Activated CD8-positive, alpha-beta T cell treated with anti-CD3 and anti-CD28 coated beads for 36 hours (primary cell): ENCODE results near the gene WHAMM. TPM values are rescaled to one million over a fixed set of nuclear protein-coding genes. Genes with fewer than 3 reads are reported as not detected.

Experiments used
- ATAC-seq: fragments of 200-7000 bp; cut with Tn5 transposase; one replicate; pipeline ENCODE4 v1.10.0; 2021; ENCODE audit warnings: mild to moderate bottlenecking, moderate library complexity
- CTCF ChIA-PET: fragments of 350-600 bp; sonication (Branson Sonifier 250); formaldehyde crosslinking; loops from one replicate; lab custom pipeline; 2021; ENCODE audit warnings: antibody characterized with exemption; lab: Charles Lee
- POLR2A ChIA-PET: fragments of 350-600 bp; sonication (Branson Sonifier 250); formaldehyde crosslinking; loops from one replicate; lab custom pipeline; 2021; ENCODE audit warnings: antibody characterized with exemption; lab: Charles Lee
- DNase-seq: peaks from one replicate; pipeline ENCODE4 v3.0.0-alpha.2; 2020
- H3K27ac Mint-ChIP-seq: one replicate; pipeline ENCODE4 v1.8.0; 2021; ENCODE audit warnings: mild to moderate bottlenecking, mixed read lengths
- H3K27me3 Mint-ChIP-seq: one replicate; pipeline ENCODE4 v1.8.0; 2021; ENCODE audit warnings: mixed read lengths
- H3K36me3 Mint-ChIP-seq: one replicate; pipeline ENCODE4 v1.8.0; 2021; ENCODE audit warnings: low read depth, mixed read lengths
- H3K4me1 Mint-ChIP-seq: one replicate; pipeline ENCODE4 v1.8.0; 2021; ENCODE audit warnings: low read depth, mixed read lengths
- H3K4me3 Mint-ChIP-seq: one replicate; pipeline ENCODE4 v1.8.0; 2021; ENCODE audit warnings: mild to moderate bottlenecking, moderate library complexity, mixed read lengths
- H3K9me3 Mint-ChIP-seq: one replicate; pipeline ENCODE4 v1.8.0; 2021; ENCODE audit warnings: mixed read lengths
- CTCF ChIP-seq: fragments of 200-600 bp; IDR thresholded peaks from one replicate; pipeline ENCODE4 v1.8.0; 2022; ENCODE audit warnings: antibody characterized with exemption, mild to moderate bottlenecking
- intact Hi-C: fragments of 100-400 bp; cut with micrococcal nuclease; formaldehyde crosslinking; loops from one replicate; pipeline ENCODE4 v1.10.0; 2022
- total RNA-seq, 2 experiments: library from RNA; stranded (reverse); gene quantifications; one replicate each; pipeline ENCODE4 v1.2.3, GENCODE V29; 2021

Gene WHAMM
- total RNA-seq, 2 experiments from 2014 or later = 5.8 to 6.1 TPM

GRCh38 chr15:82875411-82876003 lies 66.1 kb downstream of the WHAMM start:
- Mint-ChIP-seq H3K9me3 (no peaks in the 10 kb centered on the region), H3K4me3 (no peak overlapping the region), H3K27ac (no peak overlapping the region), H3K27me3 (no peaks in the 10 kb centered on the region), H3K36me3 (no peaks in the 10 kb centered on the region), H3K4me1 (no peaks in the 10 kb centered on the region)
- CTCF ChIA-PET = no interaction called here
- POLR2A ChIA-PET = no interaction called here
- no peak for DNase-seq
- intact Hi-C loops = no loop called here
- ATAC-seq = no peak
- no peak for TF ChIP-seq CTCF

DNA sequence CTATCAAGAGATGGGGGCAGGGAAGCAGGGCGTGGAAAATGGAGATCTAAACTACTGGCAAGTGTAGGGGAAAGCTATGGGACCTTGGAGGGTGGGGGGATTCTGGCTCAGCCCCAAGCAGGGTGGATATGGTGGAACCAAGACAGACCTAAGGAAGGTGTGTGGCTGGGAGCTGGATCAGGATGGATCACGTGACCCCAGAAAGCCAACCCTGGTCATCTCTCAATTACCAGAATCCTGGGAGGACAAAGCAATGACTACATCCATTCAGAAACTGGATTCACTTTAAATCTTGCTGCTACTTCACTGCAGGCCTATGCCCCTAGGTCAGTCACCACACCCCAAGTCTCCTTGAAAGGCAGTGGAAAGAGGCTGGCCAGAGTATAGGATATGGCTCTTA lies 68.4 kb downstream of the WHAMM start:
- no peaks in the 10 kb centered on the region for H3K4me1 Mint-ChIP-seq
- no peaks in the 10 kb centered on the region for H3K9me3 Mint-ChIP-seq
- DNase-seq (no peak), ATAC-seq (no peak)
- no peaks in the 10 kb centered on the region for H3K27me3 Mint-ChIP-seq
- intact Hi-C loops = no loop called here
- H3K36me3 Mint-ChIP-seq = no peaks in the 10 kb centered on the region
- no peak overlapping the region for H3K4me3 Mint-ChIP-seq
- TF ChIP-seq CTCF = no peak
- POLR2A ChIA-PET = no interaction called here
- CTCF ChIA-PET = interaction anchor here (1.5 kb wide), 1 partner anchor 29 kb away, joined by 3 read pairs; no protein-coding TSS in a partner anchor
- no peak overlapping the region for H3K27ac Mint-ChIP-seq

- Mint-ChIP-seq H3K27ac (no peak overlapping the region), H3K36me3 (no peaks in the 10 kb centered on the region), H3K9me3 (no peaks in the 10 kb centered on the region), H3K27me3 (no peaks in the 10 kb centered on the region), H3K4me3 (no peak overlapping the region), H3K4me1 (no peaks in the 10 kb centered on the region)
- intact Hi-C loops = no loop called here
- DNase-seq (no peak), ATAC-seq (no peak)
- POLR2A ChIA-PET = no interaction called here
- CTCF ChIA-PET = interaction anchor here (1.5 kb wide), 1 partner anchor 29 kb away, joined by 3 read pairs; no protein-coding TSS in a partner anchor
- TF ChIP-seq CTCF = no peak
These were observed 68.9 kb downstream of the WHAMM start for GRCh38 chr15:82878325-82878724.

- Mint-ChIP-seq H3K27ac (no peak overlapping the region), H3K4me3 (no peak overlapping the region), H3K27me3 (no peaks in the 10 kb centered on the region), H3K4me1 (no peaks in the 10 kb centered on the region), H3K9me3 (no peaks in the 10 kb centered on the region), H3K36me3 (no peaks in the 10 kb centered on the region)
- intact Hi-C loops = no loop called here
- CTCF ChIA-PET = no interaction called here
- TF ChIP-seq CTCF = no peak
- ATAC-seq (no peak), DNase-seq (no peak)
- POLR2A ChIA-PET = no interaction called here
These were observed 71.3 kb downstream of the WHAMM start for GRCh38 chr15:82880704-82881103.

DNA sequence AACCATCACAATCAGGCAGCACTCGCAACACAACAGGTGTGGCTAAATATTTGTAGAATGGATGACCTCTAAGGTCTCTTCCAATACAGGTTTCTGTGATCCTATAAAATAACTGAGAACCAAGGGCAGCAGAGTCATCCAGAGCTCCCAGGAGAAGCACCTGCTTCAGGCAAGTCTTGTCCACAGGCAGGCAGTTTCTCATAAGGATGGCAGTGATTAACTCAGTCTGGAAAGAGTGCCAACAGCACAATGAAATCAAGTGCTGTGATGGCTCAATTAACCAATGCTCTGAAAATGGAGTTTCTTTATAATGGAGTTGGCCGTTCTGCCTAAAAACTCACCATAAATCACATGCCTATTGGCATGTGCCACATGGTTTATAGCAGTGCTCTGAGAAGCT lies 72.3 kb downstream of the WHAMM start:
- Mint-ChIP-seq H3K9me3 (no peaks in the 10 kb centered on the region), H3K36me3 (no peaks in the 10 kb centered on the region), H3K4me1 (no peaks in the 10 kb centered on the region), H3K27me3 (no peaks in the 10 kb centered on the region), H3K27ac (no peak overlapping the region), H3K4me3 (no peak overlapping the region)
- ATAC-seq = no peak
- DNase-seq = no peak
- intact Hi-C loops = no loop called here
- ChIA-PET POLR2A (no interaction called here), CTCF (no interaction called here)
- TF ChIP-seq CTCF = no peak
